HG03039 (cell line): Measurements from ENCODE around the gene IBA57.

Experiments
- ATAC-seq: cut with Tn5 transposase; IDR thresholded peaks from one replicate; pipeline ENCODE4 v1.9.1; 2021; ENCODE audit warnings: mild to moderate bottlenecking, moderate library complexity; ENCODE audit not compliant: unreplicated experiment

Gene IBA57

GRCh38 chr1:228165372-228166169 lies at the start of gene IBA57:
Gene IBA57 (plus strand): TSS chr1:228165804. CDS start chr1:228165817, 13 bp downstream.
- ATAC-seq = peak; percentile 77

DNA sequence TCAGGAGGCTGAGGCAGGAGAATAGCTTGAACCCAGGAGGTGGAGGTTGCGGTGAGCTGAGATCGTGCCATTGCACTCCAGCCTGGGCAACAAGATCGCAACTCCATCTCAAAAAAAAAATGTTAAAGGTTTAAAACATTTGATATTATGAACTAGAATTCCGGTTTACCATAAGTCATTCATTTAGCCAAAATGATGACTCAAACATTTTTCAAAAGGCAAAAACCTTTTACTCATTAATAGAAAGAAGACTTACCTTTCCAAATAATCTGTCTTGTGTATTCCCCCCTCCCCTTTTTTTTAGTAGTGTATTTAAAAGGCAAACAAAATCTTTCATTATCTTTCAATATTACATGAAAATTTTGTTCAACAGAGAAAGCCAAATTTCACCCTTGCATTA lies 48.3 kb upstream of the IBA57 start:
- no peak for ATAC-seq

DNA sequence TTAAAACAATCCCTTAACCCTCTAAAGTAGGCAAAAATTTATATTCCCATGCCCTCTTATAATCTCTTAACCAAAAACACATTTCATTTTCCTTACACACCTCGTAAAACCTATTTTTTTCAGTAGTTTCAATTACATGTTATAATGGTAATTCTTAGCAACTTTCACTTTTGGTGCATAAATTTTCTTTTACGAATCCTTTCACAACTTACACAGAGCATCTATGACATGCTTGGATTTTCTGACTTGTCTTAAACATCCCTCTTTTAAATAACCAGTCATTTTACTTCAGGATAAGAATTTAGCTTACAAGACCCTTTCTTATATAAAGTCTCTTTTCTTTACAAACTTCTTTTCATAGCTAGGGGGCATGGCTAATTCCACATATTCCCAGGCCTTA lies 47.6 kb upstream of the IBA57 start:
- no peak for ATAC-seq

- ATAC-seq = no peak
These were observed 45.3 kb upstream of the IBA57 start for GRCh38 chr1:228120351-228120750.

GRCh38 chr1:228120857-228121489 lies 44.6 kb upstream of the IBA57 start:
- no peak for ATAC-seq

DNA sequence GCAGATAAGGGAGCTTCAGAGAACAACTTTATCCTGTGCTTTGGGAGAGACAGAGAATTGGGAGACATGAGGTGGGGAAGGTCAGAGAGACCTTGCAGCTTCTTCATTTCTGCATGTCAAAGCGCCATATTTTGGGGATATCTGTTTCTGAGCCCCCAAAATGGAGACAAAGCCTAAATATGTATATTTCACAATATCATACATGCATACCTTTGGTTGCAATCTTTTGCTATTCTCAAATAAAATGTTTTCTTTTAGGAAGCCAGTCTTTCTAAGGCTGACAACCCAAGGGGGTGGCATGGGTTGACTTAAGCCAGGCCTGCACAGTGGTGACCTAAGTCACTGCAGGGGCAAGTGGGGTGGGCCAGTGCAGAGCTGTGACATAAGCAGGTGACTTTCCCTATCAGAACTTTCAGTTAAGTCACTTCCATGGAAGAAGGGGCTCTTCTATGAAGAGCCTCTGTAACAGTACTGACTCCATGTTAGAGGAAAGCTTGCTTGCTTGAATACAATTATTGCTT lies 42.6 kb upstream of the IBA57 start:
- no peak for ATAC-seq

- no peak for ATAC-seq
These were observed 42.1 kb upstream of the IBA57 start for GRCh38 chr1:228123505-228123904.

DNA sequence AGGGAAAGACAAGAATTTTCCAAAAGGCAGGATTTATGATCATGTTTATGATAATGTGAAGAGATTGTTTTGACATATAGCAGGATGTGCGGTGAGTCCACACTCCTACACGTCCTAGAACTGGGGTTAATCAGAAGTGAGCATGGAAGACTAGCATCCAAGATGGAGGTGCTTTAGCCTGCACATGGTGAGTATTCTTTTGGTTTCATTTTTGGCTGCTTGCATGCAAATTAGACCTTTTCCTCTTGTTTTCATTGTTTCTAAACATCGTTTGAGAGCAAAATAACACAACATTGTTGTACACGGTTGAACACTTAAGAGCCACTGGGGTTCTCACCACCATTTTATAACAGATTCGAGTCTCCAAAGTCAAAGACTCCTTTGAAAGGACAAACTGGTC lies 40.4 kb upstream of the IBA57 start:
- ATAC-seq = no peak

DNA sequence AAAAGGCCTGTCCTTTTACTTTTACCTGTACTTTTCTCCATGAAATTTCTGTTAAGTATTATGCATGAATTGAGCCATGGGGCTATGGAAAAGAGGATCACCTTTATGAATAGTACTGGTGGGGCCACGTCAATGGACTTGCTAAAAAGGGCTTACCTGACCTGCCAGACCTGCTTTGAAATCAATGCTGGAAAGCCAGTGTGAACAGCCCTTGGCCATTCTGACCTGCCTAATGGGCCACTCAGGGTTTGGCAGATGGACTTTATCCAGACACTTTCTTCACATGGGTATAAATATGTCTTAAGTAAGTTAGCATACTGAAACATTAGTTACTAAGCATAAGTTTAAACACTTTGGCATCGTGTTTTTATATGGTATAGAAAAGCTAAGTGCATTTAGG lies 33.8 kb upstream of the IBA57 start:
- ATAC-seq = no peak

DNA sequence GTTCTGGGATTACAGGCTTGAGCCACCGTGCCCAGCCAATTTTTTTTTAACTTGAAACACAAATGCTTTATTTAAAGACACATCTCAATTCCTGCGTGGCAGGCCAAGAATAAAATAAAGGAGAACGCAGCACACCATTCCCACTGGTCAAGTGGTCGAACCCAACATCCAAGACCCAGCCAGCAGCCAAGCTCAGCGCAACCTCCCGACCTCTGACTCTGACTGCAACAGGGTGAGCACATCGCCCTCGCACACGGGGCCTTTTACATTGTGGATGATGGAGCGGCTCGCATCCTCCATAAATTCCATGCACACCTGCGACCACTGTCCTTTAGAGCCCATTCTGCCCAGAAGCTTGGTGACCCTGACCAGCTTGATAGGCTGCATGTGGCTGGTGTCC lies 31.0 kb upstream of the IBA57 start:
- no peak for ATAC-seq

- ATAC-seq = no peak
These were observed 28.7 kb upstream of the IBA57 start for GRCh38 chr1:228136901-228137300.

DNA sequence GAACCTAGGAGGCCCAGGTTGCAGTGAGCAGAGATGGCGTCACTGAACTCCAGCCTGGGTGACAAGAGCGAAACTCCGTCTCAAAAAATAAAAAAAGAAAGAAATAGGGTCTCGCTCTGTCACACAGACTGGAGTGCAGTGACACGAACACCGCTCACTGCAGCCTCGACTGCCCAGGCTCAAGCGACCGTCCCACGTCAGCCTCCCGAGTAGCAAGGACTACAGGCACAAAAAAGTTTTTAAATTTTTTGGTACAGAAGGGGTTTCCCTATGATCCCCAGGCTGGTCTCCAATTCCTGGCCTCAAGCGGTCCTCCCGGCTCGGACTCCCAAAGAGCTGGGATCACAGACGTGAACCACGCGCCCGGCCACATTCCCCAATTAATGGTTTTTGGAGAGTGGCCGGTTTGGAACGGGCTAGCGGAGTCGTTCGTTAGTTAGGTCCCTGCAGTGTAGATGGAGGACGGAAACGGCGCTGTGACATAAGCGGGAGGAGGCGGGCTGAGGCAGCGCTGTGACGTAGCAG lies 26.1 kb upstream of the IBA57 start:
- no peak for ATAC-seq

DNA sequence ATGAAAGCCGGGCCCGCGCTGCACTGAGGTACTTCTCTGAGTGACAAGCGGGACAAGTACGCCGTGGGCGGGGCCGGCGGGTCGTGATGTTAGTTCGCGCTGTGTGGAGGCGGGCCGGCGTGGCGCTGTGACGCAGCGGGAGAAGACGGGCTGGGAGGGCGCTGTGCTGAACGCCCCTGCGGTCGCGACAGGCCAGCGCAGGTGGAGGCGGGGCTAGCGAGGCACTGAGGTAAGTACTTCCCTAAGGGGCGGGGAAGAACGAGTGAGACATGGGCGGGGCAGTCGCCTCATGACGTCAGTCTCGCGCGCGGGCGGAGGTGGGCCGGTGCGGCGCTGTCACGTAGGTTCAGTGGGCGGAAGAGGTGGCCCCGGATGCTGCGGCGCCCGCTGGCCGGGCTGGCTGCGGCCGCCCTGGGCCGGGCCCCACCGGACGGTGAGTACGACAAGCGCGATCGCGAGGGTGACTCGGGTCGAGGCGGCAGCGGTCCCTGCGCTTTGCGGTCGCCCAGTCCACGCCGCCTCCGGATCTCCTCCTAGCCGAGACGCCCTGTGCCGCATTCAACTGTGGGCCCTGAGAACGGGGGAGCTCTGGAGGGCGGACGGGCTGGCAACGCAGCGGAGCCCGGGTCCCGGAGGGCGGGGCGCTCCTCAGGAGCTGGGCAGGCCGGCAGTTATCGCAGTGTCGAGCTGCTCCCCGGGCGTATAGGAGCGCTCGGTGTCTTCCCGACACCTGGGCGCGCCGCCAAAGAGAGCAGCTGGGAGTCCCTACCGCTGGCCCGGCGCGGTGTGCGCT lies 25.5 kb upstream of the IBA57 start, which contains the start of gene GUK1:
Gene GUK1 (plus strand): TSS at position 349 of the 793 bp plus-strand sequence. CDS start 24 bp downstream, at position 373.
- peak; percentile 92 for ATAC-seq

GRCh38 chr1:228140724-228141225 lies 24.8 kb upstream of the IBA57 start:
- no peak for ATAC-seq

- ATAC-seq = no peak
These were observed 24.2 kb upstream of the IBA57 start for GRCh38 chr1:228141226-228142044.

- ATAC-seq = no peak
These were observed 23.4 kb upstream of the IBA57 start for GRCh38 chr1:228142155-228142691.

GRCh38 chr1:228142701-228143136 lies 22.9 kb upstream of the IBA57 start:
- no peak for ATAC-seq

- ATAC-seq = no peak
These were observed 22.0 kb upstream of the IBA57 start for GRCh38 chr1:228143480-228144192.
